Large intestine (tissue), 3 donors: Measurements from ENCODE around the gene ZBTB17. TPM values are rescaled to one million over a fixed set of nuclear protein-coding genes. Genes with fewer than 3 reads are reported as not detected.
"Not testable (repeated sequence)": the region's sequence is repeated elsewhere in the genome, so short reads cannot be mapped to it uniquely, and the experiment has no call there.

Experiments
- DNase-seq, 2 donors: peaks; one replicate each; pipeline versions ENCODE4 v3.0.0 to v3.0.0-alpha.2; 2013
- H3K27ac ChIP-seq: one replicate; pipeline ENCODE4 v1.5.1; 2013; ENCODE audit warnings: low read length
- H3K27me3 ChIP-seq: 2 replicates; pipeline ENCODE4 v1.6.1; 2013; ENCODE audit warnings: low read length; ENCODE audit not compliant: control insufficient read depth, insufficient read depth
- H3K36me3 ChIP-seq: 2 replicates; pipeline ENCODE4 v1.6.1; 2013; ENCODE audit warnings: low read length; ENCODE audit not compliant: control insufficient read depth, insufficient read depth
- H3K4me1 ChIP-seq: one replicate; pipeline ENCODE4 v1.6.1; 2013; ENCODE audit warnings: low read length; ENCODE audit not compliant: control insufficient read depth, insufficient read depth
- H3K4me3 ChIP-seq: one replicate; pipeline ENCODE4 v1.5.1; 2013; ENCODE audit warnings: low read length
- H3K9me3 ChIP-seq: one replicate; pipeline ENCODE4 v1.6.1; 2013; ENCODE audit warnings: mild to moderate bottlenecking, low read depth, low read length, moderate library complexity; ENCODE audit not compliant: control insufficient read depth
- WGBS: methylation state at CpG from one replicate; pipeline ENCODE4 v1.1.5; 2013; ENCODE audit warnings: low lambda C conversion rate; ENCODE audit not compliant: insufficient coverage; 5-methylcytosine and 5-hydroxymethylcytosine counted together
- polyA plus RNA-seq: library from polyadenylated mRNA; unstranded; fragments of 120-200 nt; gene quantifications from one replicate; pipeline ENCODE4 v1.2.1, GENCODE V29; 2013

The ZBTB17 gene
- polyA plus RNA-seq, 1 donor, result 22.8 TPM

DNA sequence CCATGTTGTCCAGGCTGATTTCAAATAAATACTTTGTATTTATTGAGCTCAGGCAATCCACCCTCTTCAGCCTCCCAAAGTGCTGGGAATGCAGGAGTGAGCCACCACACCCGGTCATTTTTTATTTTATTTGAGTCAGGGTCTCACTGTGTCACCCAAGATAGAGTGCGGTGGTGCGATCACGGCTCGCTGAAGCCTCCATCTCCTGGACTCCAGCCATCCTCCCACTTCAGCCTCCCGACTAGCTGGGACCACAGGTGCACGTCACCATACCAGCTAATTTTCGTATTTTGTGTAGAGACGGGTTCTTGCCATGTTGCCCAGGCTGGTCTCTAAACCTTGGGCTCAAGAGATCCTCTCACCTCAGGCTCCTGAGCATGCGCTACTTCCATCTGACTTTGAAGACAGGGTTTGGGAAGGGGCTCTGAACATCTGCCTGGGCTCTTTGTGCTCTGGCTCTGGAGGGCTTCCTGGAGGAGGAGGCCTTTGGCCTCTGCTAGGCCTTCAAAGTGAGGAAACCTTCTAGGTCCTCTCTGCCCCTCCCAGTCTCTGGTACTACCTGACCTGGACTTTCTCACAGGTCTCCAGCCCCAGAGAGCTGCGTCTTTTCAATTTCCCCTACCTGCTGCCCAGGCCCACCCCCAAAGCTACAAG is 36.2 kb upstream of the ZBTB17 start:
- Histone ChIP-seq H3K4me3 (no peak overlapping the region), H3K27ac (no peak overlapping the region), H3K27me3 (peaks cover 4% of the 10 kb centered on the region), H3K4me1 (peaks cover 17% of the 10 kb centered on the region), H3K9me3 (peaks cover 9% of the 10 kb centered on the region), H3K36me3 (no peaks in the 10 kb centered on the region)
- no CpG with 5 or more reads among the region's 11 CpGs for WGBS
- DNase-seq, result no peak

- no peak overlapping the region for H3K27ac ChIP-seq
- H3K36me3 ChIP-seq, result no peaks in the 10 kb centered on the region
- peaks cover 9% of the 10 kb centered on the region for H3K9me3 ChIP-seq
- no peak for DNase-seq
- H3K4me1 ChIP-seq, result peaks cover 17% of the 10 kb centered on the region
- no peak overlapping the region for H3K4me3 ChIP-seq
- H3K27me3 ChIP-seq, result peaks cover 4% of the 10 kb centered on the region
- WGBS, result no CpG with 5 or more reads among the region's 3 CpGs
Observed at GRCh38 chr1:16010837-16011236, 34.9 kb upstream of the ZBTB17 start.

- WGBS, result no CpG with 5 or more reads among the region's 11 CpGs
- Histone ChIP-seq H3K9me3 (peaks cover 4% of the 10 kb centered on the region), H3K27ac (no peak overlapping the region), H3K4me1 (peaks cover 13% of the 10 kb centered on the region), H3K4me3 (no peak overlapping the region), H3K27me3 (peaks cover 4% of the 10 kb centered on the region), H3K36me3 (no peaks in the 10 kb centered on the region)
- DNase-seq, result no peak
Observed at GRCh38 chr1:16009678-16010077, 33.8 kb upstream of the ZBTB17 start.

DNA sequence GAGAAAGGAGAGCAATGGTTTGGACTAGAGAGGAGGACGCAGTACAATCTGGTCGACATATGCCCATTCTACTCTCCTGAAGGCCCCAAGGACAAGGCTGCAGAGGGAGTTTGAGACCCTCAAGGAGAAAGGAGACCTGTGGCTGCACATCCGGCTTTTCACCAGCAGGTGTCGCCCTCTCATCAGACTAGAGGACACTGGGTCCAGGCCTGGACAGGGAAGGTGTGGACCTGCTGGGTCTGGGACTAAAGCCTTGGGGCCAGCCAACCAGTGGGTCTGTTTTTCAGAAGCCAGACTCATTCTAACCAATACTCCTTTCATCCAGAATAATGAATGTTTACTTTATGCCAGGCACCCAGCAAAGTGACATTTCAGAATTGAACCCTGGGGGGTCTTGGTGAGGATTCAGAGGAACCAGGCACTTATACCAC is 33.1 kb upstream of the ZBTB17 start:
- WGBS, result no CpG with 5 or more reads among the region's 4 CpGs
- peaks cover 4% of the 10 kb centered on the region for H3K27me3 ChIP-seq
- peaks cover 13% of the 10 kb centered on the region for H3K4me1 ChIP-seq
- no peaks in the 10 kb centered on the region for H3K36me3 ChIP-seq
- peaks cover 4% of the 10 kb centered on the region for H3K9me3 ChIP-seq
- H3K27ac ChIP-seq, result no peak overlapping the region
- DNase-seq, result peak in 1 of 2 donors; percentile 59
- H3K4me3 ChIP-seq, result no peak overlapping the region

DNA sequence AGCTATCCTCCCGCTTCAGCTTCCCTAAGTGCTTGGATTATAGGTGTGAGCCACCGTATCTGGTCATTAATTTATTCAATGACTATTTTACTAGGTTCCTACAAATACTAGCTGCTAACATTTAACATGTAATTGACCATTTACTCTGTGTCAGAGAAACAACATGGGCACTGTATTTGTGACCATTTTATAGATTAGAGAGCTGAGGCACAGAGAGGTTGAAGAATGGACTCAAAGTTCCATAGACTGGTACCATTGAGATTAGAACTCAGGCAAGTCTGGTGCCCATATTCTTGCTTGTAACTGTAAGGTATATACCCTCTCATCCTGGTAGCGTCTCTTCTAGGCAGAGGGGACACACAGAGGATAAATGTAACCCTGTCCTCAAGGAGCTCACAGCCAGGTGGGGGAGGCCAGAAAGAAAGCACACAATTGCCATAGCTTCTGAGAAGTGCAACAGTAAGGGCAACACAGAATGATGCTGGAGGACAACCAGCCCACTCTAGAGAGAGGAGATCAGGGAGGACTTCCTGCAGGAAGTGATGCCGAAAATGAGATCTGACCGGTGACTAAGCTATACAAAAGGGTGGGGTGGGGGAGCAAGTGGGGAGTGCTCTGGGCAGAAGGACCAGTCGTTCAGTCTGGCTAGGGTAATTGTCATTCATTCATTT is 31.9 kb upstream of the ZBTB17 start:
- no CpG with 5 or more reads among the region's 6 CpGs for WGBS
- no peak for DNase-seq
- Histone ChIP-seq H3K27ac (no peak overlapping the region), H3K4me1 (peaks cover 5% of the 10 kb centered on the region), H3K9me3 (no peaks in the 10 kb centered on the region), H3K4me3 (no peak overlapping the region), H3K27me3 (peaks cover 4% of the 10 kb centered on the region), H3K36me3 (no peaks in the 10 kb centered on the region)

DNA sequence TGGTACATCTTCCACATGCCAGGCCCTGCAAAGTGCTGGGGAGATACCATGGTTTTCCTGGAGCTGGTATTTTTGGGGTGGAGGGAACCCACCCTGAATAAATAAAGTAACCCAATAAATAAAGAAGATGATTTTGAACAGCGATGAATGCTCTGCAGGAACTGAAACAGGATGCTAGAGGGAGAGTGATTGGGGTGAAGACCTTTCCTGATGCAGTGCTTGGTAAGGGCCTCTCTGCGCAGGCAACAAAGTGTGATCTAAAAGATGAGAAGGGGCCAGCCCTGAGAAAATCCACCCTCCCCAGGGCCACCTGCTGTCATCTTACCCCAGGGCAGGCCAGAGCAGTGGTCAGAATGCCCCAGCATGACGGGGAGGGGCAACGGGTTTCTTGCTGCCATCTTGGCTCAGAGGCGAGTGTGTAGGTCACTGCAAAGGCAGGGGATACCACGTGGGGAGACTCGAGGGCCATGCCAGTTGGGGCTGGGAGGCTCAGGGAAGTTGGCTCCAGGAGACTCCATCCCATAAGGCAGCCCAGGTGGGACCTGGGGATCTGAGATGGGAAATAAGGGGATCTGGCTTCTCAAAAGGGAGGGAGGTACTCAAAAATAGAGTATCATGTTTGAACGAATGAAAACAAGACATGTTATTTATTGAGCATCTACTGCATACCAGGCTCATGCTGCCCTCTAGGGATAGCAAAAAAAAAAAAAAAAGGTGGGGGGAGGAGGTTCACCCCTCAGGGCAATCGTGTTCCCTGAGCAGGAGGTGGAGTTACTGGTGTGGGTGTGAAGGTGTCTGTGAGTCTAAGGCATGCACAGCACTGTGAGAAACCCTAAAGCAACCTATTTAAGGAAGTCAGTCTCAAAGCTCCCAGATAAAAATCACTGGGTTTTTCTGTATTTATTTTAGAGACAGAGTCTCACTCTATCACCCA is 30.9 kb upstream of the ZBTB17 start:
- H3K27me3 ChIP-seq, result no peaks in the 10 kb centered on the region
- WGBS, result 100% methylated on average over 2 of the region's 9 CpGs
- H3K27ac ChIP-seq, result no peak overlapping the region
- no peaks in the 10 kb centered on the region for H3K36me3 ChIP-seq
- no peak for DNase-seq
- no peaks in the 10 kb centered on the region for H3K9me3 ChIP-seq
- no peak overlapping the region for H3K4me3 ChIP-seq
- no peaks in the 10 kb centered on the region for H3K4me1 ChIP-seq

DNA sequence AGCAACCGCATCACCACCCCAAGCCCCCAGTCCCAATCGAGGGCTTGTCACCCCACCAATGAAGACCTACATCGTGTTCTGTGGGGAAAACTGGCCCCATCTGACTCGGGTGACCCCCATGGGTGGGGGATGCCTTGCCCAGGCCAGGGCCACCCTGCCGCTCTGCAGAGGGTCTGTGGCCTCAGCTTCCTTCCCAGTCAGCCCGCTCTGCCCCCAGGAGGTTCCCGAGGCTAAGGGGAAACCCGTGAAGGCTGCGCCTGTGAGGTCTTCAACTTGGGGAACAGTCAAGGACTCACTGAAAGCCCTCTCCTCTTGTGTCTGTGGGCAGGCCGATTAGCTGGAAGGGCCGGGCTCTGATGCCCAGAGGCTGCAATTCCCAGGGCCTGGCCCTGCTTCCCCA is 30.1 kb upstream of the ZBTB17 start:
- H3K36me3 ChIP-seq, result no peaks in the 10 kb centered on the region
- H3K27me3 ChIP-seq, result no peaks in the 10 kb centered on the region
- no peaks in the 10 kb centered on the region for H3K9me3 ChIP-seq
- no peak for DNase-seq
- WGBS, result no CpG with 5 or more reads among the region's 11 CpGs
- H3K4me3 ChIP-seq, result no peak overlapping the region
- H3K27ac ChIP-seq, result no peak overlapping the region
- no peaks in the 10 kb centered on the region for H3K4me1 ChIP-seq

DNA sequence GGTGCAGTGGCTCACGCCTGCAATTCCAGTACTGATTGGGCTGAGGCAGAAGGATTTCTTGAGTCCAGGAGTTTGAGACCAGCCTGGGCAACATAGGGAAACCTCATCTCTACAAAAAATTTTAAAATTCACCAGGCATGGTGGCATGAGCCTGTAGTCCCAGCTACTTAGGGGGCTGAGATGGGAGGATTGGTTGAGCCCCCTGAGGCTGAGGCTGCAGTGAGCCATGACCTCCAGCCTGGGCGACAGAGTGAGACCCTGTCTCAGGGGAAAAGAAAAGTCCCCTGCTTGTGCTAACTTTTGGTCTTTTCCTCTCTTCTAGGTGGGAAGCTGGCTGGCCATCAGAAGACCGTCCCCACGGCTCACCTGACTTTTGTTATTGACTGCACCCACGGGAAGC is 29.7 kb upstream of the ZBTB17 start:
- Histone ChIP-seq H3K27me3 (no peaks in the 10 kb centered on the region), H3K4me3 (no peak overlapping the region), H3K27ac (no peak overlapping the region)

GRCh38 chr1:16001274-16001673 is 25.4 kb upstream of the ZBTB17 start:
- not testable (repeated sequence) for H3K9me3 ChIP-seq, H3K36me3 ChIP-seq, H3K4me3 ChIP-seq, H3K27ac ChIP-seq, H3K27me3 ChIP-seq, H3K4me1 ChIP-seq, DNase-seq
- no CpG with 5 or more reads among the region's 10 CpGs for WGBS

More for the DNA sequence above, 29.7 kb upstream of the ZBTB17 start:
- Histone ChIP-seq H3K4me1 (no peaks in the 10 kb centered on the region), H3K9me3 (no peaks in the 10 kb centered on the region), H3K36me3 (no peaks in the 10 kb centered on the region)
- DNase-seq, result no peak
- no CpG with 5 or more reads among the region's 5 CpGs for WGBS

DNA sequence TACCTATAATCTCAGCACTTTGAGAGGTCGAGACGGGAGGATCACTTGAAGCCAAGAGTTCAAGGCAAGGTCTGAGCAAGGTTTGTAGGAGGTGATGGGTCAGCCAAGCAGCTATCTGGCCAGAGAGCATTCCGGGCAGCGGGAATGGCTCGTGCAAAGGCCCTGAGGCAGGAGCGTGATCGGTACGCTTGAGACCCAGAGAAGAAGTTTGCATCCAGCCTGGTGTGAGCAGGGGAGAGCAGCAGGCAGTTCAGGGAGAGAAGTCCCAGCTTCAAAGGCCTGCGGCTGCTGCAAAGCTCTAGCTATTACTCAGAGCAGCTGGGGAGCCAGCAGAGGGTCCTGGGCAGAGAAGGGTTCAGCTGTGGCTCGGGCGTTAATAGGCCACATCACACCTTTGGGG is 23.0 kb upstream of the ZBTB17 start:
- no peaks in the 10 kb centered on the region for H3K9me3 ChIP-seq
- H3K4me3 ChIP-seq, result no peak overlapping the region
- DNase-seq, result no peak
- no peak overlapping the region for H3K27ac ChIP-seq
- WGBS, result no CpG with 5 or more reads among the region's 11 CpGs
- H3K4me1 ChIP-seq, result no peaks in the 10 kb centered on the region
- no peaks in the 10 kb centered on the region for H3K36me3 ChIP-seq
- no peaks in the 10 kb centered on the region for H3K27me3 ChIP-seq
